IgD-negative memory B cell (primary cell): ENCODE data around the gene RNF126. TPM values are rescaled to one million over a fixed set of nuclear protein-coding genes. Genes with fewer than 3 reads are reported as not detected.
A peak's percentile ranks its signal among the peaks of the same experiment; 100 is the strongest.
"Not testable (repeated sequence)": the region's sequence is repeated elsewhere in the genome, so short reads cannot be mapped to it uniquely, and the experiment has no call there.

Source experiments
- H3K27ac Mint-ChIP-seq, 3 donors: one replicate each; pipeline ENCODE4 v1.8.0; 2020 to 2022; ENCODE audit warnings: mild to moderate bottlenecking in 3 of 3, mixed read lengths in 3 of 3, moderate library complexity in 1 of 3
- H3K27me3 Mint-ChIP-seq: one replicate; pipeline ENCODE4 v1.8.0; 2021; ENCODE audit warnings: mixed read lengths
- H3K36me3 Mint-ChIP-seq: one replicate; pipeline ENCODE4 v1.8.0; 2020; ENCODE audit warnings: mild to moderate bottlenecking, mixed read lengths
- H3K4me1 Mint-ChIP-seq, 3 donors: one replicate each; pipeline ENCODE4 v1.8.0; 2020 to 2022; ENCODE audit warnings: mixed read lengths in 3 of 3, mild to moderate bottlenecking in 1 of 3
- H3K4me3 Mint-ChIP-seq, 4 donors: one replicate each; pipeline ENCODE4 v1.8.0; 2020 to 2022; ENCODE audit warnings: mild to moderate bottlenecking in 4 of 4, mixed read lengths in 4 of 4, moderate library complexity in 3 of 4
- H3K9me3 Mint-ChIP-seq, 3 donors: one replicate each; pipeline ENCODE4 v1.8.0; 2020 to 2021; ENCODE audit warnings: mixed read lengths in 3 of 3, mild to moderate bottlenecking in 1 of 3
- polyA plus RNA-seq: library from polyadenylated mRNA; unstranded; fragments of 300-500 nt; fragmentation: Illumina TruSeq; gene quantifications from one replicate; pipeline ENCODE4 v1.2.3, GENCODE V29; 2021

The RNF126 gene
- polyA plus RNA-seq, 1 donor from 2014 or later = 108 TPM

- H3K4me1 Mint-ChIP-seq = peaks cover 17 to 22% (median 18%) of the 10 kb centered on the region in 3 donors
- peak overlapping the region in 2 of 4 donors; percentile 82 to 84 for H3K4me3 Mint-ChIP-seq
- no peaks in the 10 kb centered on the region for H3K27me3 Mint-ChIP-seq
- H3K9me3 Mint-ChIP-seq = peaks cover 0 to 2% (median 0%) of the 10 kb centered on the region in 3 donors
- H3K27ac Mint-ChIP-seq = peak overlapping the region; percentile 88 to 93 (median 90)
- no peaks in the 10 kb centered on the region for H3K36me3 Mint-ChIP-seq
These were observed 24.1 kb downstream of the RNF126 start for GRCh38 chr19:638906-639252.

GRCh38 chr19:634975-635652 is 27.9 kb downstream of the RNF126 start:
- Mint-ChIP-seq H3K27ac (peak overlapping the region in 2 of 3 donors; percentile 47 to 65), H3K36me3 (no peaks in the 10 kb centered on the region), H3K9me3 (peaks cover 0 to 2% (median 0%) of the 10 kb centered on the region in 3 donors), H3K27me3 (no peaks in the 10 kb centered on the region), H3K4me3 (no peak overlapping the region), H3K4me1 (peaks cover 23 to 29% (median 27%) of the 10 kb centered on the region in 3 donors)

DNA sequence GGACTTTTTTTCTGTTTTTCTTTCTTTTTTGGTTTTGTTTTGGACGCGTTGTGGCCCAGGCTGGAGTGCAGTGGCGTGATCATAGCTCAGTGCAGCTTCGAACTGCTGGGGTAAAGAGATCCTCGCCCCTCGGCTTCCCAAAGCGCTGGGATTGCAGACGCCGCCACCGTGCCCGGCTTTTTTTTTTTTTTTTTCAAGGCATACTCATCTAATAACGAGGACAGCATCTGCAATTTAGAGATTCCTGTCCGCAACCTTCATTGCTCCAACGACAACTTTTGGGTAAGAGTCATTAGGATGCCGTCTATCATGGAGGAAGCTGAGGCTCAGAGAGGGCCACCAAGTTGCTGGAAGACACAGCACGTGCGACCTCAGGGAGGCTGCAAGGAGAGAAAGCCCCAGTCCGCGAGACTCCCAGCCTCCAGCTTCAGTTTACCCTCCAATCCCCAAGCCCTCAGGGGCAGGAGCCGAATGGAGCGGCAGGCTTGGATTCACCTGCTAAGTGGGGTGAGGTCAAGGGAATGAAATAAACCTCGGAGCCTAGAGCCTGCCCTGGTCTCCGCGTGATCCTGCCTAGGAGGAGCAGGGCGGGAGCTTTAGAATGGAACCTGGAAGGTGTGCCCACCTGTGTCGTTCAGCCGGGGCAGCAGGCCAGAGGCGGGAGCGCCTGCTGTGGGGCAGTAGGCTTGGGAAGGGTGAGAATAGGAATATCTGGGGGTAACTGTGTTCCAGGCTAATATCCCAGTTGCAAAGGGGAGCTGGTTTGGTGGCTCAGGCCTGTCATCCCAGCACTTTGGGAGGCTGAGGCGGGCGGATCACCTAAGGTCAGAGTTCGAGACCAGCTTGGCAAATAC is 29.0 kb downstream of the RNF126 start:
- H3K27me3 Mint-ChIP-seq = no peaks in the 10 kb centered on the region
- H3K27ac Mint-ChIP-seq = peak overlapping the region; percentile 92 to 99 (median 94)
- peaks cover 19 to 27% (median 24%) of the 10 kb centered on the region in 3 donors for H3K4me1 Mint-ChIP-seq
- H3K4me3 Mint-ChIP-seq = peak overlapping the region; percentile 91 to 98 (median 93)
- no peaks in the 10 kb centered on the region for H3K36me3 Mint-ChIP-seq
- peaks cover 0 to 2% (median 0%) of the 10 kb centered on the region in 3 donors for H3K9me3 Mint-ChIP-seq

DNA sequence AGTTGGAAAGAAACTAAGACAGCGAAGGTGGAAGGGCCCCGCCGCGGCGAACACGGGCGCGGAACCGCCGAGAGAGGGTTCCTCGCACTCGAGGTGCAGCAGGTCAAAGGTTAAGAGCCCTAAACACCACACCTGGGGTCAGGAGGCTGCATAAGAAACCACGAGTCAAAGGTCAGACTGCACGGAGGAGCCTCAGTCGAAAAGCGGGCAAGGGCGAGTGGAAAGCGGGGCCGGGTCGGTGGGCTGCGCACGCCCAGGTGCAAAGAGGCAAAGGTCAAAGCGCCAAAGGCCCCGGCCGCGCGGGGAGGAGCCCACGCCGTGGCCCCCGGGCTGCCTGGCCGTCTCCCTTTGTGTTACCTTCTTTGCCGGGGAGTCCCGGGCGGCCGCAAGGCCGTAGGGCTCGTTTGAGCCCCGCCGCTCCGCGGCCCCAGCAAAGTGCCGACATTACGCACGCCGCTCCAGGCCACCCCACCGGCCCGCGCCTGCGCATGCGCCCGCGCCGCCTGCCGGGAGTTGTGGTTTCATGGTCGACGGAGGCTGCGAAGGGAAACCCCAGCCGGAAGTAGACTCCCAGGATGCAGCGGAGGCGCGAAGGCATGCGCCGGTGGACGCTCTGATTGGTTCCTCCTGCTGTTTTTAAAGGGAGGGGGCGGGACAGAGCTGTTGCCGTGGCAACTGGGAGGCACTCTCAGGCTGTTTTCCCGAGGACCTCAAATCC is 29.8 kb downstream of the RNF126 start, which contains the start of gene POLRMT:
TSS of gene POLRMT (minus strand) at position 470 of the 718 bp plus-strand sequence. CDS start at position 445, 25 bp downstream.
- Mint-ChIP-seq H3K4me1 (peaks cover 19 to 26% (median 26%) of the 10 kb centered on the region in 3 donors), H3K36me3 (peaks cover 3% of the 10 kb centered on the region), H3K9me3 (peaks cover 0 to 2% (median 0%) of the 10 kb centered on the region in 3 donors), H3K4me3 (peak within 1 kb of the TSS; percentile 91 to 98 (median 93)), H3K27me3 (no peaks in the 10 kb centered on the region), H3K27ac (peak within 1 kb of the TSS; percentile 94 to 99 (median 97))

DNA sequence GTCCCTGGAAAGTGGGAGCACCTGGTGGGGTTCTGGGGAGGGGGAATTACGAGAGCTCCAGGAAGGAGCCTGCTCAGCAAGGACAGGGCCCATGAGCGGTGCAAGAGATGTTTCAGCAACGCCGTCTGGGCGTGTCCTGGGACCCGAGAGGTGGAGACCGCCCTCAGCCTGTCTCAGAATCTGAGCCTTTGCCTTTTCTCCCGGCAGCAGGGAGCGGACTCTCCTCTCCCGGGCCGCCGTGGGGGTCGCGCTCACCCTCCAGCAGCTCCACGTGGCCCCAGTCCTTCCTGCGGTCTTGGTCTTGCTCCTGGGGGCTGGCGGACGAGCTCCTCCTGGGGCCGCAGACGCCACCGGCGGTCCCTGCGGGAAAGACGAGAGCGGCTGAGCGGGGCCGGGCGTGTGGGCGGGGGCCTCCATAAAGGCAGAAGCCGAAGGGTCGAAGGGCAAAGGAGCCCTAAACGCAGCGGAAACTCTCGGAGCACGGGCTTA is 30.4 kb downstream of the RNF126 start:
- H3K9me3 Mint-ChIP-seq = peaks cover 0 to 2% (median 0%) of the 10 kb centered on the region in 3 donors
- no peaks in the 10 kb centered on the region for H3K27me3 Mint-ChIP-seq
- H3K4me1 Mint-ChIP-seq = peaks cover 19 to 23% (median 23%) of the 10 kb centered on the region in 3 donors
- peak overlapping the region; percentile 94 to 99 (median 97) for H3K27ac Mint-ChIP-seq
- peaks cover 4% of the 10 kb centered on the region for H3K36me3 Mint-ChIP-seq
- peak overlapping the region; percentile 91 to 98 (median 93) for H3K4me3 Mint-ChIP-seq

DNA sequence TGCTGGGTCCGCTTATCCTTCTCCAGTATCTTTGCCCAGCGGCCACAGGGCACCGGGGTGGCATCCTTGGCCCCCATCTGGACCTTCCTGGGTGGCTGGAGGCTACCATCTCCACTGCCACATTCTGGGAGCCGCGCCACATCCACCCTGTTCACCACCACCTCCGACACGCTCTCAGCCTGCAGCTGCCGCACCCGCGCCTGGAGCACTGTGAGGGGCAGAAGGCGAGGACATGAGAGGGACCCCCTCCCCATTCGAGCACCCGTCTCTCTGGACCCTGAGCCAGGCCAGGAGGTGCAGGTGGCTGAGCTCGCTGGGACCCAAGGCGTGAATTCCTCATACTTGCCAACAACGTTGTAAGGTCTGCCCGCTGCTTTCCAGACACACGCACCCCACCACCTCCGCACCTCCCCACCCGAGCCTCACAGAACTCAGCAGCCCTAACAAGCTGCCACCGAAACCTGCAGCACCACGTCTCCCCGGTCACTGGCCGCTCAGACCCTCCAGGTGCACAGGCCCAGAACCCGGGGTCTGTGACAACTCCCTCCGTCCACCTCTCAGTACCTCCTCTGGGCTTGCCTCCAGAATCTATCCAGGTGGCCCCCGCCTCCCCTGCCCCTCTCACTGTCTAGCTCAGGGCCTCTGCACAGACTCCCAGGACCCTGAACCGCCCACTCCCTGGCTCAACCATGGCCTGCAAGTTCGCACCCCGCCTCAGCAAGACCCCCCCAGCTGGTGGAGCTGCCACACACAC is 32.9 kb downstream of the RNF126 start:
- Mint-ChIP-seq H3K36me3 (peaks cover 5% of the 10 kb centered on the region), H3K4me3 (peak overlapping the region in 2 of 4 donors; percentile 39 to 68), H3K27me3 (no peaks in the 10 kb centered on the region), H3K9me3 (no peaks in the 10 kb centered on the region), H3K4me1 (peaks cover 9 to 20% (median 14%) of the 10 kb centered on the region in 3 donors), H3K27ac (peak overlapping the region in 2 of 3 donors; percentile 53 to 80)

DNA sequence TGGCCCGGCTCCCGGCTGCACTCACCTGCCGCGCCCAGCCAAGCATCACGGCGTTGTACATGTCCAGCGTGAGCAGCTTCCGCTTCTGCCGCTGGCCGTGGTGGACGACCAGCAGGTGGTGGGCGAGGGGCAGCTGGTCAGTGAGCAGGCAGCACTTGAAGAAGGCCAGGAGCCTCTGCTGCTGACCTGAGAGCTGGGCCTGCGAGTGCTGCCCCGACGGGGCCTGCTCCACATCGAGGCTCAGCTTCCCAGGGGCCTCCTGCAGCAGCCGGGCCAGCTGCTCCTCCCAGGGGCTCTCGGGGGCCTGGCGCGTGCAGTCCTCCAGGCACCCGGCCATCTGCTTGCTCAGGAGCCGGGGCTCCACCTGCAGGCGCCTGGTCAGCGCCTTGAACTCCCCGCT is 33.5 kb downstream of the RNF126 start:
- peaks cover 9 to 20% (median 14%) of the 10 kb centered on the region in 3 donors for H3K4me1 Mint-ChIP-seq
- H3K36me3 Mint-ChIP-seq, H3K27me3 Mint-ChIP-seq, H3K9me3 Mint-ChIP-seq, H3K27ac Mint-ChIP-seq: not testable (repeated sequence)
- H3K4me3 Mint-ChIP-seq = peak overlapping the region in 1 of 4 donors; percentile 68

DNA sequence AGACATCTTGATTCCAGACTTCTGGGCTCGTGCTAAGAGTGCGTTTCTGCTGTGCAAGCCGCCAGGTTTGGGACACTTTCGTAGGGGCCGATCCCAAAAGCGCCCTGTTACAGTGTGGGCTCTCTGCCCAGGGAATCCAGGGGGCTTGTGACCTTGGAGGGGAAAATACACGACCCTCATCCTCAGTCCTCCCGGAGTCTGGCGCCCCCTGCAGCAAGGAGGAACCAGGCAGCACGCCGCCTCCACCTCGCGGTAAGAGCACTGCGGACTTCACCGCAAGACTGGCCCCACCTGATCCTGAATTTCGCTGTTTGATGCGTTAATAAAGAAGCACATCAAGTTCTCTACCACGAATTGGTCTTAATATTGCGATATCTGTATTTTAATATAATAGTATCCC is 34.8 kb downstream of the RNF126 start:
- peaks cover 0 to 14% (median 12%) of the 10 kb centered on the region in 3 donors for H3K4me1 Mint-ChIP-seq
- H3K4me3 Mint-ChIP-seq = peak overlapping the region in 2 of 4 donors; percentile 16 to 68
- H3K27ac Mint-ChIP-seq = peak overlapping the region in 1 of 3 donors; percentile 39
- no peaks in the 10 kb centered on the region for H3K9me3 Mint-ChIP-seq
- H3K27me3 Mint-ChIP-seq = no peaks in the 10 kb centered on the region
- H3K36me3 Mint-ChIP-seq = peaks cover 5% of the 10 kb centered on the region

DNA sequence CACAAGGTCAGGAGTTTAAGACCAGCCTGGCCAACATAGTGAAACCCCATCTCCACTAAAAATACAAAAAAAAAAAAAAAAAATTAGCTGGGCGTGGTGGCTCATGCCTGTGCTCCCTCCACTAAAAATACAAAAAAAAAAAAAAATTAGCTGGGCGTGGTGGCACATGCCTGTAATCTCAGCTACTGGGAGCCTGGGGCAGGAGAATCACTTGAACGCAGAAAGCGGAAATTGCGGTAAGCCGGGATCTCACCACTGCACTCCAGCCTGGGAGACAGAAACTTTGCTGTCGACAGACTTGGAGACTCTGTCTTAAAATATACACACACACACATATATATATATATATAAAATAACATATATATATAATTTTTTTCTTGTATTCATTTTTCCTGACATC is 36.4 kb downstream of the RNF126 start:
- peaks cover 0 to 11% (median 7%) of the 10 kb centered on the region in 3 donors for H3K4me1 Mint-ChIP-seq
- not testable (repeated sequence) for H3K27ac Mint-ChIP-seq, H3K36me3 Mint-ChIP-seq, H3K9me3 Mint-ChIP-seq, H3K27me3 Mint-ChIP-seq
- H3K4me3 Mint-ChIP-seq = peak overlapping the region in 1 of 4 donors; percentile 50

GRCh38 chr19:625257-625656 is 37.8 kb downstream of the RNF126 start:
- Mint-ChIP-seq H3K27me3 (no peaks in the 10 kb centered on the region), H3K9me3 (no peaks in the 10 kb centered on the region), H3K4me1 (peaks cover 0 to 5% (median 4%) of the 10 kb centered on the region in 3 donors), H3K27ac (peak overlapping the region in 2 of 3 donors; percentile 7 to 32), H3K36me3 (peaks cover 5% of the 10 kb centered on the region), H3K4me3 (no peak overlapping the region)

GRCh38 chr19:624433-625109 is 38.4 kb downstream of the RNF126 start:
- Mint-ChIP-seq H3K4me1 (peaks cover 0 to 5% (median 0%) of the 10 kb centered on the region in 3 donors), H3K36me3 (peaks cover 5% of the 10 kb centered on the region)

DNA sequence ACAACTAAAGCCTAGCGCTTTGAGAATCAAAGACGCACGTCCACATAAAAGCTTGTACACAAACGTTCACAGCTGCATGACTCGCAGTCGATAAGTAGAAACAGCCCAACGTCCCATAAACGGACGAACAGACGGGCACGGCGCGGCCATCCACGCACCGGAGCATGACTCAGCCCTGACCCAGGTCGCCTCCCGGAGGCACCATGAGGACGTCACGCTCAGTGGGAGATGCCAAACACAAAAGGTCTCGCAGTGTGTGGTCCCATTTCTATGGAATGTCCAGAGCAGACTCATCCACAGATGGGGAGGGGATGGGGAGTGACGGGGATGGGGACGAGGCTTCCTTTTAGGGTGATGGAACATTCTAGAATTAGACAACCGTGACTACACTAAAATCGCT is 39.0 kb downstream of the RNF126 start:
- Mint-ChIP-seq H3K9me3 (no peaks in the 10 kb centered on the region), H3K4me3 (no peak overlapping the region), H3K36me3 (peaks cover 6% of the 10 kb centered on the region), H3K27ac (peak overlapping the region in 1 of 3 donors; percentile 70), H3K27me3 (no peaks in the 10 kb centered on the region), H3K4me1 (peaks cover 0 to 3% (median 0%) of the 10 kb centered on the region in 3 donors)

More at GRCh38 chr19:624433-625109, 38.4 kb downstream of the RNF126 start:
- Mint-ChIP-seq H3K4me3 (no peak overlapping the region), H3K27me3 (no peaks in the 10 kb centered on the region), H3K9me3 (no peaks in the 10 kb centered on the region), H3K27ac (peak overlapping the region in 1 of 3 donors; percentile 70)

DNA sequence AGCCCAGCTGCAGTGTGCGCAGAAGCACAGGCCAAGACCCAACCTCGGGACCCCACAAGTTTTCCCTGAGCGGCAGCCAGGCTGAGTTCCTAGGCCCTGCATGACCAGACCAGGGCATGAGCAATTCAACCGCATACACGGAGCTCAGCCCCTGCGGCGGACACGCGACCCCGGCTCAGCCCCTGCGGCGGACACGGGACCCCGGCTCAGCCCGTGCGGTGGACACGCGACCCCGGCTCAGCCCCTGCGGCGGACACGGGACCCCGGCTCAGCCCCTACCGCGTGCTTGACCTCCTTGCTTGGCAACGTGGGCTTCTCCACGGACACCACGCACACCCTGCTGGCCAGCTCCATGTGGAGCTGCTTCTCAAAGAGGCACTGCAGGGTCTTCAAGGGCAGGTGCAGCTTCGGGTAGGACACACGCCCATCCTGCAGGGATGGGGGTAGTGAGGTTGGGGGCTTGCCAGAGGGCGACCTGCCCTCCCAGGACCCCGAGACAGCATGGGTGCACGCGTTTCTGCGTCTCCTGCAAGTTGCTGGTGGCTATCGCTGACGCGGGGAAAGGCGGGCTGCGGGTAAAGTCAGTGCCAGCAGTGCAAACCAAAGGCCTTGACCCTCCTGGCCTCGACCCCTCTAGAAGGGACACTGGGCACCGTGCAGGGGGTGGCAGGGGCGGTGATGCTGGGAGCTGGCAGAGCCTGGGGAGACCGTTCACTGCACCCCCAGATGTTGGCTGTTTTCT is 39.7 kb downstream of the RNF126 start:
- Mint-ChIP-seq H3K4me3 (no peak overlapping the region), H3K27ac (peak overlapping the region in 1 of 3 donors; percentile 70), H3K4me1 (peaks cover 0 to 2% (median 0%) of the 10 kb centered on the region in 3 donors), H3K9me3 (no peaks in the 10 kb centered on the region), H3K36me3 (peaks cover 8% of the 10 kb centered on the region), H3K27me3 (no peaks in the 10 kb centered on the region)
